ENCODE results near the gene RAB11FIP4.

DNA sequence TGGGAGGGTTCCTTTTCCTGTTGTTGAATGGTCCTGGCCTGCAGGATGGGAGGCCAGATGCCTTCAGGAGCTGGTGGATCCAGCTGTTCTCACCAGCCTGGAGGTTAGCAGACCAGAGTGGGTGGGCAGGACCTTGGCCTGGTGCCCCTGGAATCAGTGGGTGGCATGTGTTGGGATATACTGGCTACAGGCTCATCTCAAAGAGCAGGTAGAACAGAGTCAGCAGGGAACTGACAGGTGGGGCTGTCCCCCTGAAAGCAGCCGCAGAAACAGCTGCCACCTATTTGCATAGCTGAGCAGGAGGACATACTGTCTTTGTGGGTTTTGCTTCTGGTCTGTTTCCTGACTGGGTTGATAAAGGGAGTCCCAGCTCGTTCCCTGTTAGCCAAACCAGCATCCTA lies 144.1 kb downstream of the RAB11FIP4 start:
- no peak for TF ChIP-seq POLR2A (IDR thresholded peaks at IDR 0.05)
- TF ChIP-seq, protein P1, sequence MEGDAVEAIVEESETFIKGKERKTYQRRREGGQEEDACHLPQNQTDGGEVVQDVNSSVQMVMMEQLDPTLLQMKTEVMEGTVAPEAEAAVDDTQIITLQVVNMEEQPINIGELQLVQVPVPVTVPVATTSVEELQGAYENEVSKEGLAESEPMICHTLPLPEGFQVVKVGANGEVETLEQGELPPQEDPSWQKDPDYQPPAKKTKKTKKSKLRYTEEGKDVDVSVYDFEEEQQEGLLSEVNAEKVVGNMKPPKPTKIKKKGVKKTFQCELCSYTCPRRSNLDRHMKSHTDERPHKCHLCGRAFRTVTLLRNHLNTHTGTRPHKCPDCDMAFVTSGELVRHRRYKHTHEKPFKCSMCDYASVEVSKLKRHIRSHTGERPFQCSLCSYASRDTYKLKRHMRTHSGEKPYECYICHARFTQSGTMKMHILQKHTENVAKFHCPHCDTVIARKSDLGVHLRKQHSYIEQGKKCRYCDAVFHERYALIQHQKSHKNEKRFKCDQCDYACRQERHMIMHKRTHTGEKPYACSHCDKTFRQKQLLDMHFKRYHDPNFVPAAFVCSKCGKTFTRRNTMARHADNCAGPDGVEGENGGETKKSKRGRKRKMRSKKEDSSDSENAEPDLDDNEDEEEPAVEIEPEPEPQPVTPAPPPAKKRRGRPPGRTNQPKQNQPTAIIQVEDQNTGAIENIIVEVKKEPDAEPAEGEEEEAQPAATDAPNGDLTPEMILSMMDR (IDR thresholded peaks at IDR 0.05) = no peak
